Breast epithelium (tissue), 3 donors: Measurements from ENCODE around the gene MLF2.

ENCODE experiments used
- CTCF ChIP-seq, 3 donors: fragments of 450-650 bp; IDR thresholded peaks; one replicate each; pipeline ENCODE4 v1.5.1; 2016 to 2017; ENCODE audit warnings: antibody characterized with exemption in 3 of 3, mild to moderate bottlenecking in 3 of 3, moderate library complexity in 3 of 3
- POLR2AphosphoS5 ChIP-seq, 3 donors: sonication (generic); formaldehyde crosslinking; IDR thresholded peaks; one replicate each; pipeline ENCODE4 v1.6.1; 2017; ENCODE audit warnings: antibody characterized with exemption in 3 of 3

DNA sequence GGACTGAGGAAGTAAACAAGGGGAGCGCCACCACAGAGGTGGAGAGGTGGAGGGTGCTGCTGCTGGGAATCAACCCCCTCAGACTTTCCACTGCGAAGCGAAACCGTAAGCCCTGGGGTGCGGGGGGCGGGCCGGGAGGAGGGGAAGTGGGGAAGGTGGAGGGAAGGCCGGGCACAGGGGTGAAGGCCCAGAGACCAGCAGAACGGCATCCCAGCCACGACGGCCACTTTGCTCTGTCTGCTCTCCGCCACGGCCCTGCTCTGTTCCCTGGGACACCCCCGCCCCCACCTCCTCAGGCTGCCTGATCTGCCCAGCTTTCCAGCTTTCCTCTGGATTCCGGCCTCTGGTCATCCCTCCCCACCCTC is 19.4 kb upstream of the MLF2 start, which contains the start of gene LAG3:
- TF ChIP-seq CTCF (IDR thresholded peaks at IDR 0.05) (no peak), POLR2AphosphoS5 (IDR thresholded peaks at IDR 0.05) (no peak)
